B cell (primary cell): ENCODE measurements around the gene ATRIP. TPM values are rescaled to one million over a fixed set of nuclear protein-coding genes. Genes with fewer than 3 reads are reported as not detected.
A peak's percentile ranks its signal among the peaks of the same experiment; 100 is the strongest.

Experiments used
- ATAC-seq: fragments of 200-7000 bp; cut with Tn5 transposase; one replicate; pipeline ENCODE4 v1.10.0; 2021; ENCODE audit warnings: low read depth, mild to moderate bottlenecking, moderate number of reproducible peaks, moderate library complexity
- CTCF ChIA-PET: fragments of 350-600 bp; sonication (Branson Sonifier 250); formaldehyde crosslinking; loops from one replicate; lab custom pipeline; 2021; ENCODE audit warnings: antibody characterized with exemption, inconsistent platforms; lab: Charles Lee
- POLR2A ChIA-PET: fragments of 350-600 bp; sonication (Branson Sonifier 250); formaldehyde crosslinking; loops from one replicate; lab custom pipeline; 2021; ENCODE audit warnings: antibody characterized with exemption; lab: Charles Lee
- DNase-seq: peaks from one replicate; pipeline ENCODE4 v3.0.0; 2013
- H2AFZ ChIP-seq: 2 replicates; pipeline ENCODE4 v1.6.1; 2012; ENCODE audit warnings: mild to moderate bottlenecking, low read depth, low read length; ENCODE audit not compliant: insufficient read depth, poor library complexity, severe bottlenecking
- H3K27ac ChIP-seq, 2 donors: 1 replicate in 1 of 2; 2 replicates in 1 of 2; pipeline ENCODE4 v1.5.1; 2012 to 2013; ENCODE audit warnings: low read length in 2 of 2, mild to moderate bottlenecking in 2 of 2, moderate library complexity in 1 of 2
- H3K27me3 ChIP-seq, 4 experiments: fragments of 200-600 bp in 1 of 4; sonication (generic) in 1 of 4; replicated peaks in 1 of 4; 1 replicate in 2 of 4; 2 replicates in 2 of 4; pipeline versions ENCODE4 v1.6.1 to v1.7.0; 2013 to 2016; ENCODE audit warnings: low read length in 3 of 4, mild to moderate bottlenecking in 2 of 4, mixed read lengths in 1 of 4, moderate library complexity in 1 of 4; ENCODE audit not compliant: insufficient read depth in 4 of 4, control insufficient read depth in 3 of 4; ENCODE audit errors: control extremely low read depth in 1 of 4
- H3K36me3 ChIP-seq, 2 experiments: replicated peaks in 1 of 2; 1 replicate in 1 of 2; 2 replicates in 1 of 2; pipeline versions ENCODE4 v1.6.1 to v1.7.1; 2013; ENCODE audit warnings: low read length in 1 of 2; ENCODE audit not compliant: insufficient read depth in 2 of 2, control insufficient read depth in 1 of 2; ENCODE audit errors: control extremely low read depth in 1 of 2, extremely low read depth in 1 of 2
- H3K4me1 ChIP-seq, 2 donors: fragments of 200-600 bp in 1 of 2; sonication (generic) in 1 of 2; 1 replicate in 1 of 2; 2 replicates in 1 of 2; pipeline versions ENCODE4 v1.5.1 to v1.6.1; 2013 to 2017; ENCODE audit warnings: low read length in 2 of 2; ENCODE audit not compliant: control insufficient read depth in 2 of 2, insufficient read depth in 2 of 2
- H3K4me2 ChIP-seq: replicated peaks from 2 replicates; pipeline ENCODE3; 2012; ENCODE audit warnings: mild to moderate bottlenecking, low read depth, low read length; ENCODE audit not compliant: poor library complexity, severe bottlenecking
- H3K4me3 ChIP-seq, 5 experiments: fragments of 200-600 bp in 1 of 5; sonication (generic) in 1 of 5; 1 replicate in 3 of 5; 2 replicates in 2 of 5; pipeline versions ENCODE4 v1.5.1 to v1.7.0; 2011 to 2016; ENCODE audit warnings: low read length in 4 of 5, mild to moderate bottlenecking in 4 of 5, low read depth in 2 of 5, control low read depth in 1 of 5, moderate library complexity in 1 of 5; ENCODE audit not compliant: insufficient read depth in 1 of 5; ENCODE audit errors: control extremely low read depth in 1 of 5, extremely low read depth in 1 of 5
- H3K79me2 ChIP-seq: fragments of 200-600 bp; sonication (generic); one replicate; pipeline ENCODE4 v1.6.0; 2016; ENCODE audit warnings: low read length; ENCODE audit not compliant: control insufficient read depth, insufficient read depth
- H3K9ac ChIP-seq: fragments of 200-600 bp; sonication (generic); 2 replicates; pipeline ENCODE4 v1.6.1; 2017; ENCODE audit warnings: mild to moderate bottlenecking, low read length, moderate library complexity
- H3K9me3 ChIP-seq, 3 donors: one replicate each; pipeline versions ENCODE4 v1.6.1 to v1.7.1; 2013; ENCODE audit warnings: low read length in 2 of 3; ENCODE audit not compliant: control insufficient read depth in 2 of 3, insufficient read depth in 1 of 3; ENCODE audit errors: control extremely low read depth in 1 of 3
- H4K20me1 ChIP-seq: 2 replicates; pipeline ENCODE4 v1.6.0; 2012; ENCODE audit warnings: mild to moderate bottlenecking, low read length; ENCODE audit not compliant: insufficient read depth, control insufficient read depth, poor library complexity, severe bottlenecking
- H3K27ac Mint-ChIP-seq: one replicate; pipeline ENCODE4 v1.8.0; 2021; ENCODE audit warnings: mixed read lengths
- H3K27me3 Mint-ChIP-seq: one replicate; pipeline ENCODE4 v1.8.0; 2021; ENCODE audit warnings: mixed read lengths
- H3K4me1 Mint-ChIP-seq: one replicate; pipeline ENCODE4 v1.8.0; 2021; ENCODE audit warnings: mixed read lengths
- H3K4me3 Mint-ChIP-seq: one replicate; pipeline ENCODE4 v1.8.0; 2021; ENCODE audit warnings: mixed read lengths
- H3K9me3 Mint-ChIP-seq: one replicate; pipeline ENCODE4 v1.8.0; 2022; ENCODE audit warnings: mixed read lengths; ENCODE audit not compliant: insufficient read depth
- CTCF ChIP-seq: fragments of 200-600 bp; IDR thresholded peaks from one replicate; pipeline ENCODE4 v1.8.0; 2022; ENCODE audit warnings: antibody characterized with exemption, mild to moderate bottlenecking
- EZH2 ChIP-seq: IDR thresholded peaks from 2 replicates; pipeline ENCODE4 v1.6.1; 2012; ENCODE audit warnings: borderline replicate concordance, low read depth, mild to moderate bottlenecking, moderate library complexity, low read length; ENCODE audit not compliant: insufficient read depth, poor library complexity, severe bottlenecking
- WGBS: methylation state at CpG from one replicate; pipeline ENCODE4 v1.1.5; 2013; ENCODE audit warnings: missing lambda C conversion rate; ENCODE audit not compliant: insufficient coverage; 5-methylcytosine and 5-hydroxymethylcytosine counted together
- intact Hi-C: fragments of 100-400 bp; cut with micrococcal nuclease; formaldehyde crosslinking; loops from one replicate; pipeline ENCODE4 v1.10.0; 2022
- polyA plus RNA-seq: library from polyadenylated mRNA; depleted of rRNA; stranded (reverse); fragments of >200 nt; gene quantifications from 2 replicates; pipeline ENCODE4 v1.2.3, GENCODE V29; 2012
- total RNA-seq, 2 donors: library from RNA; stranded (reverse); fragments of 120-200 nt in 1 of 2; gene quantifications; 1 replicate in 1 of 2; 2 replicates in 1 of 2; pipeline versions ENCODE4 v1.2.3 to v1.2.4, GENCODE V29; 2013 to 2022

Gene ATRIP
- total and polyA plus RNA-seq, 2 donors (not counting 1 experiment from before 2014, with no cell fraction given), result 10.5 to 11.6 TPM

- Histone ChIP-seq H3K4me1 (peaks cover 61 to 70% of the 10 kb centered on the region in 2 donors), H3K36me3 (peaks cover 0 to 37% of the 10 kb centered on the region in 2 experiments), H4K20me1 (peaks cover 35% of the 10 kb centered on the region), H3K4me2 (peak overlapping the region; percentile 95), H3K27me3 (no peaks in the 10 kb centered on the region), H3K9me3 (no peaks in the 10 kb centered on the region), H3K27ac (peak overlapping the region; percentile 96 to 99), H3K79me2 (peaks cover 77% of the 10 kb centered on the region), H2AFZ (no peak overlapping the region), H3K9ac (peak overlapping the region; percentile 90), H3K4me3 (peak overlapping the region in 4 of 5 experiments; percentile 82 to 92 (median 90))
- DNase-seq, result no peak
- intact Hi-C loops, result loop anchor here (10.0 kb wide), 1 partner anchor 217 kb away; the partner anchor contains the start of gene NCKIPSD
- H3K9me3 Mint-ChIP-seq, result no peaks in the 10 kb centered on the region
- H3K27ac Mint-ChIP-seq, result peak overlapping the region; percentile 94
- ChIA-PET CTCF (interaction anchor here (1.1 to 17.7 kb wide), 6 partner anchors 9 to 82 kb away, joined by 3 to 240 read pairs (median 8); partner anchors contain the start of gene SHISA5), POLR2A (interaction anchor here (0.6 to 2.6 kb wide), 6 partner anchors 9 to 227 kb away, joined by 3 to 20 read pairs (median 8); partner anchors contain the start of gene ZNF589)
- peak overlapping the region; percentile 94 for H3K4me3 Mint-ChIP-seq
- H3K4me1 Mint-ChIP-seq, result peaks cover 56% of the 10 kb centered on the region
- WGBS, result 85% methylated on average over 2 of the region's 7 CpGs
- H3K27me3 Mint-ChIP-seq, result no peaks in the 10 kb centered on the region
- no peak for TF ChIP-seq CTCF
- no peak for TF ChIP-seq EZH2
- no peak for ATAC-seq
These were observed 21.1 kb downstream of the ATRIP start for GRCh38 chr3:48467473-48468267.

GRCh38 chr3:48468329-48468731 lies 21.8 kb downstream of the ATRIP start:
- intact Hi-C loops, result loop anchor here (10.0 kb wide), 1 partner anchor 216 kb away; the partner anchor contains the start of gene NCKIPSD
- H2AFZ ChIP-seq, result no peak overlapping the region
- no peak for TF ChIP-seq EZH2
- no peak for TF ChIP-seq CTCF
- H3K79me2 ChIP-seq, result peaks cover 80% of the 10 kb centered on the region
- H3K27ac Mint-ChIP-seq, result peak overlapping the region; percentile 80
- no peak overlapping the region for H3K4me3 ChIP-seq
- H3K4me2 ChIP-seq, result peak overlapping the region; percentile 95
- H3K9ac ChIP-seq, result no peak overlapping the region
- WGBS, result 94% methylated on average over 8 of the region's 8 CpGs
- H3K9me3 Mint-ChIP-seq, result no peaks in the 10 kb centered on the region
- CTCF ChIA-PET, result interaction anchor here (0.8 to 17.7 kb wide), 4 partner anchors 8 to 39 kb away, joined by 3 to 240 read pairs (median 4); partner anchors contain the start of gene SHISA5
- no peak for ATAC-seq
- no peaks in the 10 kb centered on the region for H3K27me3 Mint-ChIP-seq
- peaks cover 64 to 74% of the 10 kb centered on the region in 2 donors for H3K4me1 ChIP-seq
- H3K4me3 Mint-ChIP-seq, result peak overlapping the region; percentile 94
- no peaks in the 10 kb centered on the region for H3K9me3 ChIP-seq
- peaks cover 35% of the 10 kb centered on the region for H4K20me1 ChIP-seq
- no peaks in the 10 kb centered on the region for H3K27me3 ChIP-seq
- H3K27ac ChIP-seq, result peak overlapping the region in 1 of 2 donors; percentile 99
- POLR2A ChIA-PET, result no interaction called here
- peaks cover 0 to 37% of the 10 kb centered on the region in 2 experiments for H3K36me3 ChIP-seq
- peaks cover 63% of the 10 kb centered on the region for H3K4me1 Mint-ChIP-seq
- no peak for DNase-seq
